ENCODE data around the gene ATN1. TPM values are rescaled to one million over a fixed set of nuclear protein-coding genes. Genes with fewer than 3 reads are reported as not detected.

ATN1 gene
- total RNA-seq, 1 experiment from 2014 or later: 84.7 TPM

DNA sequence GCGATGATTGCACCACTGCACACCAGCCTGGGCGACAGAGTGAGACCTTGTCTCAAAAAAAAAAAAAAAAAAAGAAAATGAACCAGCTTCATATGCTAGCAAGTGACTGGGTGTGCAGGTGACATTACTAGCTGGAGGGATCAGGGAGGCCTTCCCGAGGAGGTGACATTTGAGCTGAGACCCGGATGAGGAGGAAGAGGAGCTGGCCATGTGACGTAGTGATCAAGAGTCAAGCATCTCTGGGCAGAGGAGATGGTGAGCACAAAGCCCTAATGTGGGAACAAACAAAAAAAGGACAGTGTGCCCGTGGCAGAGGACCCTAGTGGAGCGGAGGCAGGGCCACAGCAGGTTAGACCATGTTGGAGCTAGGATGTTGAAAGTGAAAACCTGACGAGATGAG lies 19.9 kb downstream of the ATN1 start:
- Mint-ChIP-seq H3K4me3 (ENCODE audit: unreplicated experiment) (no peak overlapping the region), H3K4me1 (ENCODE audit: insufficient read depth, unreplicated experiment) (peaks cover 32% of the 10 kb centered on the region), H3K27me3 (ENCODE audit: insufficient read depth, unreplicated experiment) (no peaks in the 10 kb centered on the region), H3K27ac (ENCODE audit: low read depth, unreplicated experiment) (peak overlapping the region; percentile 33), H3K9me3 (ENCODE audit: unreplicated experiment) (no peaks in the 10 kb centered on the region), H3K36me3 (ENCODE audit: insufficient read depth, unreplicated experiment) (peaks cover 36% of the 10 kb centered on the region)
- ChIA-PET POLR2A (interaction anchor here (0.8 to 6.8 kb wide), 5 partner anchors 16 to 75 kb away, joined by 3 to 495 read pairs (median 52); partner anchors contain the start of genes EMG1, LPCAT3, PHB2 and SPSB2), CTCF (interaction anchor here (0.6 to 5.5 kb wide), 12 partner anchors 9 to 524 kb away, joined by 3 to 160 read pairs (median 4); partner anchors contain the start of gene C1RL)
- intact Hi-C loops (cut with micrococcal nuclease): no loop called here
- TF ChIP-seq, protein P1, sequence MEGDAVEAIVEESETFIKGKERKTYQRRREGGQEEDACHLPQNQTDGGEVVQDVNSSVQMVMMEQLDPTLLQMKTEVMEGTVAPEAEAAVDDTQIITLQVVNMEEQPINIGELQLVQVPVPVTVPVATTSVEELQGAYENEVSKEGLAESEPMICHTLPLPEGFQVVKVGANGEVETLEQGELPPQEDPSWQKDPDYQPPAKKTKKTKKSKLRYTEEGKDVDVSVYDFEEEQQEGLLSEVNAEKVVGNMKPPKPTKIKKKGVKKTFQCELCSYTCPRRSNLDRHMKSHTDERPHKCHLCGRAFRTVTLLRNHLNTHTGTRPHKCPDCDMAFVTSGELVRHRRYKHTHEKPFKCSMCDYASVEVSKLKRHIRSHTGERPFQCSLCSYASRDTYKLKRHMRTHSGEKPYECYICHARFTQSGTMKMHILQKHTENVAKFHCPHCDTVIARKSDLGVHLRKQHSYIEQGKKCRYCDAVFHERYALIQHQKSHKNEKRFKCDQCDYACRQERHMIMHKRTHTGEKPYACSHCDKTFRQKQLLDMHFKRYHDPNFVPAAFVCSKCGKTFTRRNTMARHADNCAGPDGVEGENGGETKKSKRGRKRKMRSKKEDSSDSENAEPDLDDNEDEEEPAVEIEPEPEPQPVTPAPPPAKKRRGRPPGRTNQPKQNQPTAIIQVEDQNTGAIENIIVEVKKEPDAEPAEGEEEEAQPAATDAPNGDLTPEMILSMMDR (IDR thresholded peaks at IDR 0.05; ENCODE audit: unreplicated experiment): no peak
- no TSS peak for BruUV-seq (replicated peaks)
- no peak for DNase-seq (ENCODE audit: unreplicated experiment)

- ChIA-PET CTCF (interaction anchor here (0.6 to 3.1 kb wide), 6 partner anchors 12 to 261 kb away, joined by 3 to 12 read pairs (median 3); no protein-coding TSS in a partner anchor), POLR2A (interaction anchor here (0.5 to 2.2 kb wide), 2 partner anchors 12 to 266 kb away, joined by 3 to 12 read pairs; no protein-coding TSS in a partner anchor)
- Mint-ChIP-seq H3K9me3 (ENCODE audit: unreplicated experiment) (no peaks in the 10 kb centered on the region), H3K27me3 (ENCODE audit: insufficient read depth, unreplicated experiment) (no peaks in the 10 kb centered on the region), H3K4me1 (ENCODE audit: insufficient read depth, unreplicated experiment) (peaks cover 32% of the 10 kb centered on the region), H3K4me3 (ENCODE audit: unreplicated experiment) (no peak overlapping the region), H3K27ac (ENCODE audit: low read depth, unreplicated experiment) (no peak overlapping the region), H3K36me3 (ENCODE audit: insufficient read depth, unreplicated experiment) (peaks cover 22% of the 10 kb centered on the region)
- TF ChIP-seq, protein P1 (IDR thresholded peaks at IDR 0.05; ENCODE audit: unreplicated experiment): no peak
- intact Hi-C loops (cut with micrococcal nuclease): no loop called here
- no TSS peak for BruUV-seq (replicated peaks)
- DNase-seq (ENCODE audit: unreplicated experiment): no peak
Observed at GRCh38 chr12:6948873-6949594, 21.3 kb downstream of the ATN1 start.

DNA sequence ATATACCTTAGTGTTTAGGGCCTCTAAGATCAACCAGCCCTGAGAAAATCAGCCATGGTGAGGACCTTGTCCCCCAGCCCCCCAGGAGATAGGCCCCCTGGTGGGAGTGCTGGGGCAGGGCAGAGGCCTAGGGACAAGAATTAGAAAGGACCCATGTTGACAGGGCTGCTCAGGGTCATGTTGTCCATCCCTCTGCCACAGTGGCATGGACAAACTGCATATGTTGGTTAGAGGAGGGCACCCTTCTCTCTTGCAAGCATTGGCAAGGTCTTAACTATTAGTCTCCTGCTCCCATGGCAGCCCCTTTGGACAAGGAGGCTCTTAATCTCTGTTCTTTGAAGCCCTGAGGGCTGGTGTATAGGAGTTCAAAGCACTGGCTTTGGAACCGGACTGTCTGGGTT lies 22.6 kb downstream of the ATN1 start:
- Mint-ChIP-seq H3K4me3 (ENCODE audit: unreplicated experiment) (no peak overlapping the region), H3K36me3 (ENCODE audit: insufficient read depth, unreplicated experiment) (peaks cover 8% of the 10 kb centered on the region), H3K27me3 (ENCODE audit: insufficient read depth, unreplicated experiment) (no peaks in the 10 kb centered on the region), H3K9me3 (ENCODE audit: unreplicated experiment) (no peaks in the 10 kb centered on the region), H3K27ac (ENCODE audit: low read depth, unreplicated experiment) (no peak overlapping the region), H3K4me1 (ENCODE audit: insufficient read depth, unreplicated experiment) (peaks cover 29% of the 10 kb centered on the region)
- no TSS peak for BruUV-seq (replicated peaks)
- intact Hi-C loops (cut with micrococcal nuclease): no loop called here
- no peak for DNase-seq (ENCODE audit: unreplicated experiment)
- CTCF ChIA-PET: interaction anchor here (0.6 to 3.1 kb wide), 3 partner anchors 14 to 103 kb away, joined by 3 to 12 read pairs (median 3); no protein-coding TSS in a partner anchor
- TF ChIP-seq, protein P1 (IDR thresholded peaks at IDR 0.05; ENCODE audit: unreplicated experiment): no peak
- POLR2A ChIA-PET: interaction anchor here (2.2 kb wide), 1 partner anchor 11 kb away, joined by 12 read pairs; no protein-coding TSS in a partner anchor

DNA sequence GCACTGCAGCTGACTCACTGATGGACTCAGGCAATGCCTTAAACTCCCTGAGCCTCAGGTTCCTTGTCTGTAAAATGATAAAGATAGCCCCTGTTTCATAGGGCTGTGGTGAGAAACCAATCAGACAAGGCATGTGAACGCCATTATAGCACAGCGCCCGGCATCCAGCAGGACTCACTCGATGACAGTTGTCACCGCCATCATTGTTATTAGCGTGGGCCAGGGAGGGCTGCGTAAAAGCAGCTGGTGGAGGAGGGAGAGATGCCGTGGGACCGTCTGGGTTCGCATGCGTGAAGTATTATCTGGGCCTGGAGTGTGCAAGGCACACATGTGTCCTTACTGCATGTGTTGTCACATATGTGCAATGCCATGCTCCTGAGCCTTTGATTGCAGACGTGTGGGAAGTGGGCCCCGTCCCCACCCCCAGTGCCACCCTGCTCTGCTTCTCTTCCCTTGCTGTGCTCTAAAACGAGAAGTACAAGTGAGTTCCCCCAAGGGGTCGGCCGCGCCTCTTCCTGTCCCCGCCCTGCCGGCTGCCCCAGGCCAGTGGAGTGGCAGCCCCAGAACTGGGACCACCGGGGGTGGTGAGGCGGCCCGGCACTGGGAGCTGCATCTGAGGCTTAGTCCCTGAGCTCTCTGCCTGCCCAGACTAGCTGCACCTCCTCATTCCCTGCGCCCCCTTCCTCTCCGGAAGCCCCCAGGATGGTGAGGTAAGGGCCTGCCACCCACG lies 23.2 kb downstream of the ATN1 start, which contains the start of gene PTPN6:
PTPN6 (plus strand) TSS at position 546 of the 730 bp plus-strand sequence; CDS start at position 703, 157 bp downstream.
- POLR2A ChIA-PET: interaction anchor here (1.0 to 2.2 kb wide), 2 partner anchors 10 kb away, joined by 5 to 12 read pairs; no protein-coding TSS in a partner anchor
- DNase-seq (ENCODE audit: unreplicated experiment): no peak
- BruUV-seq (replicated peaks): no TSS peak
- Mint-ChIP-seq H3K27me3 (ENCODE audit: insufficient read depth, unreplicated experiment) (no peaks in the 10 kb centered on the region), H3K4me3 (ENCODE audit: unreplicated experiment) (no peak within 1 kb of the TSS), H3K9me3 (ENCODE audit: unreplicated experiment) (no peaks in the 10 kb centered on the region), H3K27ac (ENCODE audit: low read depth, unreplicated experiment) (no peak within 1 kb of the TSS), H3K4me1 (ENCODE audit: insufficient read depth, unreplicated experiment) (peaks cover 23% of the 10 kb centered on the region), H3K36me3 (ENCODE audit: insufficient read depth, unreplicated experiment) (peaks cover 6% of the 10 kb centered on the region)
- TF ChIP-seq, protein P1 (IDR thresholded peaks at IDR 0.05; ENCODE audit: unreplicated experiment): no peak
- intact Hi-C loops (cut with micrococcal nuclease): no loop called here
- CTCF ChIA-PET: interaction anchor here (0.6 to 3.1 kb wide), 3 partner anchors 14 to 104 kb away, joined by 3 to 12 read pairs (median 3); no protein-coding TSS in a partner anchor
